Daoy (cell line): ENCODE measurements around the gene PQBP1. TPM values are rescaled to one million over a fixed set of nuclear protein-coding genes. Genes with fewer than 3 reads are reported as not detected.

Source experiments
- total RNA-seq: library from RNA; depleted of rRNA; stranded (reverse); fragments of >200 nt; shearing (Covaris generic); gene quantifications from 2 replicates; pipeline ENCODE4 v1.2.3, GENCODE V29; 2014; rRNA removed

Gene PQBP1
- total RNA-seq, 1 experiment from 2014 or later: 102 TPM

Other genes with a start within 250 kb of the PQBP1 start
- 0.57 TPM in 1 of 2 replicates, not detected in the other for gene WAS, start 214.1 kb upstream of the PQBP1 start, total RNA-seq
- gene SUV39H1, start 201.2 kb upstream of the PQBP1 start, total RNA-seq: 14.3 and 20.7 TPM in 2 replicates
- not detected in 2 replicates for gene GLOD5, start 136.2 kb upstream of the PQBP1 start, total RNA-seq
- gene GATA1, start 111.3 kb upstream of the PQBP1 start, total RNA-seq: not detected in 2 replicates
- 18.9 and 40.9 TPM in 2 replicates for gene HDAC6, start 95.9 kb upstream of the PQBP1 start, total RNA-seq
- gene ERAS, start 71.4 kb upstream of the PQBP1 start, total RNA-seq: not detected in 2 replicates
- gene PCSK1N, start 62.3 kb upstream of the PQBP1 start, total RNA-seq: 28.7 and 32.1 TPM in 2 replicates
- gene TIMM17B, start 162 bp upstream of the PQBP1 start, total RNA-seq: 47.4 and 64.1 TPM in 2 replicates
- gene SLC35A2, start 13.7 kb downstream of the PQBP1 start, total RNA-seq: 24.8 and 24.9 TPM in 2 replicates
- 4.6 and 6.6 TPM in 2 replicates for gene PIM2, start 21.1 kb downstream of the PQBP1 start, total RNA-seq
- 16.8 and 17.8 TPM in 2 replicates for gene OTUD5, start 59.7 kb downstream of the PQBP1 start, total RNA-seq
- 0.18 and 0.46 TPM in 2 replicates for gene KCND1, start 73.9 kb downstream of the PQBP1 start, total RNA-seq
- gene GRIPAP1, start 104.3 kb downstream of the PQBP1 start, total RNA-seq: 9.7 and 16.9 TPM in 2 replicates
- 24.5 and 36.2 TPM in 2 replicates for gene TFE3, start 145.4 kb downstream of the PQBP1 start, total RNA-seq
- 0.09 and 0.46 TPM in 2 replicates for gene CCDC120, start 161.1 kb downstream of the PQBP1 start, total RNA-seq
- gene PRAF2, start 176.1 kb downstream of the PQBP1 start, total RNA-seq: 3.4 and 3.5 TPM in 2 replicates
- gene WDR45, start 182.0 kb downstream of the PQBP1 start, total RNA-seq: 20.3 and 41.1 TPM in 2 replicates
- 24.5 and 28.2 TPM in 2 replicates for gene GPKOW, start 225.8 kb downstream of the PQBP1 start, total RNA-seq